Activated CD8-positive, alpha-beta memory T cell treated with anti-CD3 and anti-CD28 coated beads for 1 hour (primary cell): Measurements from ENCODE around the gene DUSP5.

Experiments
- DNase-seq, 2 donors: peaks; one replicate each; pipeline ENCODE4 v3.0.0-alpha.2; 2020; ENCODE audit warnings: low read depth in 1 of 2; ENCODE audit errors: extremely low read depth in 1 of 2

Gene DUSP5

DNA sequence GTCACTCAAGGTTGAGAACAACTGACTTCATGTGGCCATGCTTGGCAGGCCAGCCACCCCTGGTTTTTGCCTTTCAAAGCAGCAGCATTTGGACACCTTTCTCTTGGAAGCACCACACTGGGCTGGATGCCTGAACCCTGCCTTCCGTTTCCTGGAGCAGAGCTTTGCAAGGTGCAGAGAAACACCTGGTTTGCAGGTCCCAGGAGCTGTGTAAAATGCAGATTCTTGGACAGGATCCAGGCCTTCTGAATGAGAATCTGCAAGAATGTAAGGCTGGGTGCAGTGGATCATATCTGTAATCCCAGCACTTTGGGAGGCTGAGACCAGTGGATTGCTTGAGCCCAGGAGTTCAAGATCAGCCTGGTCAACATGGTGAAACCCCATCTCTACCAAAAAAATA is 18.0 kb upstream of the DUSP5 start:
- no peak for DNase-seq

DNA sequence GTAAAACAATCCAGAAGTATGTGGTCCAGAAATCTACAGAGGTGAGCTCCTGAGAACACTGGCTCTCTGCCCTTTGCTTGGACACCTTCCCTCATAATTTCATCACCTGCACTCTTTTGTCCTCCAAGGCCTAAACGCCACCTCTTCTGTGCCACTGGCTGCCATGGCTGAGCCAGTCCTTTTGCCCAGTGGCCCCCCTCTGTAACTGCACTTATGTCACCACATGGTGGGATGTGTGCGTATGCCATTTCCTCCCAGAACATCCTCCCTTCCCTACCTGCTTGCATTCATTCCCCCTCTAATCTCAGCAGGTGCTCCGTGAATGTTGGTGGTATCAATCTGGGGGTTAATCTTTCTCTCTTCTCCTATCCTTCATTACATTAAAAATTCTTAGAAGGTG is 17.3 kb upstream of the DUSP5 start:
- DNase-seq: no peak

- no peak for DNase-seq
These were observed 15.8 kb upstream of the DUSP5 start for GRCh38 chr10:110481919-110482318.

- no peak for DNase-seq
These were observed 14.1 kb upstream of the DUSP5 start for GRCh38 chr10:110483633-110484032.

- no peak for DNase-seq
These were observed 12.2 kb upstream of the DUSP5 start for GRCh38 chr10:110485541-110485940.

DNA sequence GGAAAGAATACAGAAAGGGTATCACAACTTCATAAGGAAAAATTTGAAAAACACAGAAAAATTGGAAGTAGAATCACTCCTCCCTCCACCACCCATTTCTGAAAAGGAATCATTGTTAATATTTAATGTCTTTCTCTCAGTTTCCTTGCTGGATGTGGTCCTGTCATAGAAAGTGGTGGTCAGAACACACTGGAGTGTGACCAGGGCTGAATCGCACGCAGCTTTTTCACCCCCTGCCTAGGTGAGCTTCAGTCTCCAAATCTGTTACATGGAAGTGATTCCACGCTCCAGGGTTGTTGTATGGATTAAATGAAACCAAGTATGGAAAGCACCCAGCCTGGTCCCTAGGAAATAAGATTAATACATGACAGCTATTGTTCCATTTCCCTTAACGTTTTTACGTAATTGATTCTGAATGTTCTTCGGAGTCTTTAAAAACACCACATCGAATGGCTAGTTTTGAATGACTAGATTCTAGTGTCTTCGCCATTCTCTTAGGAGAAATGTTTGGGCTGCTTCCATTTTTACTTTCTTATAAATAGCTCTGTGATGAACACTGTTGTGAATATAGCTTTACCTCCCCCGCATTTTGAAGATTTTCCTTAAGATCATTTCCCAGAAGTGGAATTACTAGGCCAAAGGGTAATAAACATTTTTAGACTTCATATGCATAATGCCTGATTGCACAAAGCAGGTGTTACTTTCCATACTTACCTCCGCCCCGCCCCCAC is 10.9 kb upstream of the DUSP5 start:
- DNase-seq: no peak

DNA sequence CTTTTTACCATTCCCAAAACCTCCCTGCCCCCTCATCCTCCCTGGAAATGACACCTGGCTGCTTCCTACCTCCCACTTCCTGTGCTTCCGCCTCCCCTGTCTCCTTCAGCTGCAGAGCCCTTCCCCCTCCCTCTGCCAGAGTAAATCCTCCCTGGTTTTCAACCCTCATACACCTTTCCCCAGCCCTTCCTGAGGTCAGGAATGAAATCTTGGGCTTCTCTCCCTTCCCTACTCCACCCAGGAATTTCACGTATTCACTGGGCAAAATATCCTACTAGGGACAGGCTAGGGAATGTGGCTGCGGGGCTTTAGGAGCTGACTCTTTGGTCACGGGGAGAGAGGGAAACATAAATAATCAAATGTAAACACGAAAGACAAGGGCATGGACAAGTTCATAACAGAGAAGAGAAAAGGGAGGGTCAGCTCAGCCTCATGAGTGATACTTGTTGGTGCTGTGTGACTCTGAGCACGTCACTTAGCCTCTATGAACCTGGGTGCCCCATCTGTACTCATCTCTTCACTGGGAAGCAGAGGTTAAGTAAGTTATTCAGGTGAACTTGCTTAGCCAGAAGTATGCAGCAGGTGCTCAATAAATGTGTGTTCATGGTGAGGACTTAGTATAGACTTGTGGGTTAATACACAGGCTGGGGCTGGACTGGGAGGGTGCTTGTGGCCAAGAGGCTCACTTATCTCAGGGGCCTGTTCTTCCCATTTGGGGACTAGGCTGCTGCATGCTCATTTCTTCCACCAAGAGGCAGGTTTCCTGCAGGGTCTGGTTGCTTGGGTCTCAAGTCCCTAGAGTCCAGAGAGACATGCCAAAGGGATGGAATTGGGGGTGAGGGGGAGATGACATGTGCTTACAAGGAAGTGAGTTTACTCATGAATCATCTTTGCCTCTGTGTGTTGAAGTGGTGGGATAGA is 10.0 kb upstream of the DUSP5 start:
- no peak for DNase-seq

DNA sequence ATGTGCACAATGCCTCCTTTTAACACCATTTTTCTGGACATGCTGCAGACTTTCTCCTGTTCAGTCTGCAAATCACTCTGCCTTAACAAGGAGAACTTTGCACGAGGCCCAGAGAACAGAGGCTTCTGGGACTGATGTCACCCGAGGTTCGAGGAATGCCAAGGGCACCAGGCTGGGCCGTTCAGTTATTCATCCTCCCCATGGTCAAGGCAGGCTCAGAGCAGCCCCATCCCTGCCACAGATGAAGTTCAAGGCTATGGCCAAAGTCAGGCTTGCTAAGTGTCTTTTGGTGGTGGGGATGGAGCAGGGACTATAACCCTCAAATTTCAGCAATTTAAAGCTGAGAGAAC is 9.4 kb upstream of the DUSP5 start:
- no peak for DNase-seq

- no peak for DNase-seq
These were observed 8.8 kb upstream of the DUSP5 start for GRCh38 chr10:110488940-110489339.

DNA sequence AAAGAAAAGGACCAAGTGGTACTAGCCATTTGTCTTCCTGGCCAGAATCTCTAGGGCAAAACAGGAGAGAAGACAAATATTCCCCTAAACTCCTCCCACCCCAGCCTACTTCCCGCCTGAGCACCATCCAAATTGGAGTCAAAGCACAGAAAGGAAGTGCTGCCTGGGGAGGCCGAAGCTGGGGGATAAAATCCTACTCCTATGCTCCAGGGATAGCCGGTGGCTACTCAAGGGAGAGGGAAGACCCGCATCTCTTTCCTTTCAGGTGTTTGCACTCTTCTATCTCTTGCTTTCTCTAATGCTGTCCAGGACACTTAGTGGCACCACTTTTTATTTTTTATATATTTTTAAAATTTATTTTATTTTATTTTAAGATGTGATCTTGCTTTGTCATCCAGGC is 7.1 kb upstream of the DUSP5 start:
- no peak for DNase-seq

- no peak for DNase-seq
These were observed 6.4 kb upstream of the DUSP5 start for GRCh38 chr10:110491346-110491745.

DNA sequence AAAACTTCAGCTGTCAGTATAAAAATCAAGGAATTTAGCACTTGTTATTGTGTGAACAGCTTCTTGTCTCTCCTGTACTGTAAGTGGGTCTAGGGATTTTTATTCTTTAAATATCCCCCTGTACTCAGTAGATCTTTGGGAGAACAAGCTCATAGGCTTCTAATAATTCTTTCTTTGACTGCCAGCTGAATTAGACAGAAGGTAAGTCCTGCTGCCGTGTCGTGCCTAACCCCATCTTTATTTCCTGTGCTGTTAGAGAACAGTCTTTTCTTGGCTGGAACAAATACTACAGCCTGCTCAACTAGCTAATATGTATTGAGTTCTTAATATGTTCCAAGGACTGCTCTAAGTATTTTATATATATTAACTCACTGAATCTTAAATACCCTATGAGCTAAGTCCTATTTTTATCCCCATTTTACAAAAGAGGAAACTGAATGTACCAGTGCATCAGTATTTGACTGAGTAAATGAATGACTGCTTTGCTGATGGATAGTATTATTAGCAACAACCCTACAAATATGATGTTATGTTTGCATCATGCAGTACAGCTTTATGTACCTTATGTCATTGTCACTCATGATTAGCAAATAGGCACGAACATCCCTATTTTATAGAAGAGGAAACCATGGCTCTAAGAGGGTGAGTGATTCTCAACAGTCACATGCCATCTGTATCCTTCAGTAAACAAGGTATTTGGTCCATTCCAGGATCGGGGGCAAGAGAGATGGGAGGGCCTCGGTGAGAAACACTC is 5.5 kb upstream of the DUSP5 start:
- no peak for DNase-seq

DNA sequence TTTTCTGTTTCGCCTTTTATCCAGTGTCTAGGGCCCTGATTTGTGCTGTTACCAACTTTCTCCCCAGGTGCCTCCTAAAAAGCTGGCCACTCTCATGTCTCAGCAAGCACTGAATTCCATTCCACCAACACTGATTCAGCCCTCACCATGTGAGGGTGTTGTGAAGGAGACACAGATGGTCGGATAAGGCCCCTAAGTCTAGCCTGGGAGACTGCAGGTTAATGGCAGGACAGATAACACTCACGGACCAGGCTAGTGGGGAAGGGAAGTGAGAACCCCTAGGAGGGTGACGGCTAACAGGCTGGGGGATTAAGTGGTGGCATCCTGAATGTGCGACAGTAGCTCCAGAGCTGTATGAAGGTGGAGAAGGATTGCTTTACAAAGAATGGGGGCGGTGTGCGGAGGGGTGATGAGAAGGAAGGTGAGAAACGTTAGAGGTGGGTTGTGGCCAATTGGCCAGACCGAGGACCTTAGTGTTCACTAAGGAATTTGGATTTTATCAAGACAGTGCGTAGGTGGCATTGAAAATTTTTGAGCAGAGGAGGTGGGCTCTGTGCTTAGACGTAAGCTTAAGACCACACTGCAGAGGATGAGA is 3.8 kb upstream of the DUSP5 start:
- no peak for DNase-seq

GRCh38 chr10:110494532-110494931 is 3.2 kb upstream of the DUSP5 start:
- no peak for DNase-seq

GRCh38 chr10:110495731-110496552 is 1.8 kb upstream of the DUSP5 start:
- DNase-seq: no peak

GRCh38 chr10:110496553-110497437 is 912 bp upstream of the DUSP5 start:
- DNase-seq: no peak

GRCh38 chr10:110498087-110498981 is 627 bp downstream of the DUSP5 start:
- DNase-seq: peak in 1 of 2 donors; percentile 42
